Measurements from ENCODE around the gene ZDHHC14.

ZDHHC14 gene

GRCh38 chr6:157723376-157723775 lies 342.4 kb downstream of the ZDHHC14 start:
- DNase-seq (ENCODE audit: low spot score): no peak

- no peak for DNase-seq (ENCODE audit: low spot score)
Observed at GRCh38 chr6:157724138-157724820, 343.3 kb downstream of the ZDHHC14 start.

GRCh38 chr6:157724960-157725741 lies 344.2 kb downstream of the ZDHHC14 start:
- DNase-seq (ENCODE audit: low spot score): no peak

DNA sequence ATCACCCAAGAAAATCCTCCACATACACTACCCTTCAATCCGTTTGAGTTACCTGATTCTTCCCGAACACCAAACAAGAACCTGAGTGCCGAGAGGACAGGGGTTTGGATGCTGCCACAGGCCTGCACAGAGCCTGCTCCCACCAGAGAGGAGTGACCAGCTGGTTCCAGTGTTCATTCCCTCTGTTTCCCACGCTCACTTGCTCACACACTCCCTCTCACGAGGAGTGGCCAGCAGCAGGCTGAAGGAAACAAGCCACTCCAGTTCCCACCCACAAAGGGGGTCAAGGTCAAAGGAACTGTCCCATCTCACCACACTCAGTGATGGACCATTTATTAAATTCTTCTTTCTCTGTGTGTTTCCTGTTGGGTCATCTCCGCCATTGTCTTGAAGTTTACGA lies 344.8 kb downstream of the ZDHHC14 start:
- no peak for DNase-seq (ENCODE audit: low spot score)

DNA sequence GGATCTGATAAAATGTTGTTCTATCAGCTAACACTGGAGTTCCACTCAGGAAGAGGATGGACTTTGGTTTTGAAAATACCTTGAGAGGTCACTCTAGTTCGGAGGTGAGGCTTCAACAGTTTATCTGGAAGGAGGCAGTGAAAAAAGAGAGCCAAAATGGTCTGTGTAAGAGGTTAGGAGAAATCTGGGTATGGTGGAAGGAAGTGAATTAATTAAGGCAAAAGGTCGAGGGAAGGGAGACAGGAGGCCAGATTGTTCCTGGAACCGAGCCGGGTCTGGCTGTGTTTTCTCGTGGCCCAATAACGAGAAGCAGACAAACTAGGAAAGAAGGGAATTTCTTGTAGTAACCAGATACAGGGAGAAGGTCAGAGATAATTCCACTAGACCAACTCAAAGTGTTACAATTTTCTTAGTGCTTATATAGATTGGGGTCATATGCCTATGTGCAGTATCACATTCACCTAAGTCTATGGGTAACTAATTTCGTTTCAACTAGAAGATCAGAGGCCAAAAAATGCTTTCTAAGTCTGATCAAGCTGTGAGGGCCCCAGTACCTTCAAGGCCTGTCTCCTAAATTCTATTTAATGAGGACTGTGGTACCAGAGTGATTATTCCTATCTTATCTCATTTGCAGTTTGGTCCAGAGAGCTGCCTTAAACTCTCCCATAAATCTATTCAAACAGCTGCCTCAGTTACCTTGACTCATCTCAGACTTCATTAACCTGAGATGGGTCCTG lies 346.1 kb downstream of the ZDHHC14 start:
- DNase-seq (ENCODE audit: low spot score): no peak
